DOHH2 (cell line): ENCODE results near the gene POLR2C.

Experiments
- H3F3A ChIP-seq: fragments of 200-600 bp; sonication (generic), shearing (Covaris generic); 2 replicates; pipeline ENCODE4 v1.6.0; 2016; ENCODE audit warnings: antibody characterized with exemption, mild to moderate bottlenecking; ENCODE audit not compliant: control insufficient read depth, insufficient read depth
- H3K27ac ChIP-seq: fragments of 200-600 bp; sonication (generic); 2 replicates; pipeline ENCODE4 v1.5.1; 2014; ENCODE audit warnings: low read depth, mild to moderate bottlenecking, low read length, moderate library complexity
- H3K27me3 ChIP-seq: fragments of 200-600 bp; sonication (generic); 2 replicates; pipeline ENCODE4 v1.6.1; 2014; ENCODE audit warnings: mild to moderate bottlenecking, low read length, mixed read lengths; ENCODE audit not compliant: control insufficient read depth
- H3K36me3 ChIP-seq: fragments of 200-600 bp; sonication (generic); 2 replicates; pipeline ENCODE4 v1.6.1; 2014; ENCODE audit warnings: mild to moderate bottlenecking, low read length, moderate library complexity, mixed read lengths; ENCODE audit not compliant: control insufficient read depth
- H3K4me1 ChIP-seq: fragments of 200-600 bp; sonication (generic); 2 replicates; pipeline ENCODE4 v1.6.1; 2014; ENCODE audit warnings: mild to moderate bottlenecking, low read length, mixed read lengths; ENCODE audit not compliant: control insufficient read depth
- H3K4me2 ChIP-seq: fragments of 200-600 bp; sonication (generic); 2 replicates; pipeline ENCODE4 v1.6.0; 2014; ENCODE audit warnings: mild to moderate bottlenecking, low read length, moderate library complexity
- H3K4me3 ChIP-seq: fragments of 200-600 bp; sonication (generic); 2 replicates; pipeline ENCODE4 v1.5.1; 2014; ENCODE audit warnings: mild to moderate bottlenecking, low read length, mixed read lengths
- H3K79me2 ChIP-seq: fragments of 200-600 bp; sonication (generic); 2 replicates; pipeline ENCODE4 v1.6.1; 2014; ENCODE audit warnings: mild to moderate bottlenecking, low read length, mixed read lengths; ENCODE audit not compliant: control insufficient read depth
- H3K9me2 ChIP-seq: fragments of 200-600 bp; sonication (generic); replicated peaks from 2 replicates; pipeline ENCODE4 v1.6.1; 2014; ENCODE audit warnings: mild to moderate bottlenecking, low read length, mixed read lengths; ENCODE audit not compliant: control insufficient read depth
- H3K9me3 ChIP-seq: fragments of 200-600 bp; sonication (generic); 2 replicates; pipeline ENCODE4 v1.6.1; 2014; ENCODE audit warnings: antibody characterized with exemption, low read length, mixed read lengths; ENCODE audit not compliant: control insufficient read depth, insufficient read depth
- H4K20me1 ChIP-seq: fragments of 200-600 bp; sonication (generic); 2 replicates; pipeline ENCODE4 v1.6.0; 2014; ENCODE audit warnings: low read depth, mild to moderate bottlenecking, antibody characterized with exemption, low read length, moderate library complexity; ENCODE audit not compliant: control insufficient read depth, insufficient read depth
- CTCF ChIP-seq: fragments of 200-600 bp; sonication (generic); IDR thresholded peaks from one replicate; pipeline ENCODE4 v1.5.1; 2014; ENCODE audit warnings: antibody characterized with exemption, mild to moderate bottlenecking, low read depth, low read length; ENCODE audit not compliant: poor library complexity, severe bottlenecking
- EZH2phosphoT487 ChIP-seq: fragments of 200-600 bp; sonication (generic); IDR thresholded peaks from 2 replicates; pipeline ENCODE4 v1.6.1; 2017; ENCODE audit warnings: borderline replicate concordance, mild to moderate bottlenecking, antibody characterized with exemption, low read length, moderate library complexity, mixed read lengths

The POLR2C gene

GRCh38 chr16:57469917-57470470 is 7.5 kb downstream of the POLR2C start:
- Histone ChIP-seq H3K27ac (no peak overlapping the region), H3K9me2 (no peaks in the 10 kb centered on the region), H3K79me2 (no peaks in the 10 kb centered on the region; the same call in 1 of the 2 replicates), H3K4me2 (no peak overlapping the region), H3K36me3 (peaks cover 65% of the 10 kb centered on the region), H3F3A (0 out of 2 replicates have a peak, but pooled peaks cover 2% of the 10 kb centered on the region), H3K27me3 (no peaks in the 10 kb centered on the region), H3K4me1 (peaks cover 4% of the 10 kb centered on the region), H4K20me1 (0 out of 2 replicates have a peak, but pooled peaks cover 2% of the 10 kb centered on the region), H3K4me3 (no peak overlapping the region), H3K9me3 (no peaks in the 10 kb centered on the region)
- TF ChIP-seq CTCF, result no peak
- no peak for TF ChIP-seq EZH2phosphoT487

- H3K4me3 ChIP-seq, result no peak overlapping the region
- H3K4me1 ChIP-seq, result peaks cover 11% of the 10 kb centered on the region
- H3K9me2 ChIP-seq, result no peaks in the 10 kb centered on the region
- no peak overlapping the region for H3K27ac ChIP-seq
- H3K36me3 ChIP-seq, result peaks cover 58% of the 10 kb centered on the region
- H3K27me3 ChIP-seq, result no peaks in the 10 kb centered on the region
- no peaks in the 10 kb centered on the region for H3K79me2 ChIP-seq
- H3F3A ChIP-seq, result 0 out of 2 replicates have a peak, but pooled peaks cover 2% of the 10 kb centered on the region
- no peaks in the 10 kb centered on the region for H3K9me3 ChIP-seq
- H4K20me1 ChIP-seq, result 0 out of 2 replicates have a peak, but pooled peaks cover 2% of the 10 kb centered on the region
- H3K4me2 ChIP-seq, result no peak overlapping the region
- no peak for TF ChIP-seq CTCF
- no peak for TF ChIP-seq EZH2phosphoT487
These were observed 8.2 kb downstream of the POLR2C start for GRCh38 chr16:57470711-57471110.

- Histone ChIP-seq H3K27ac (no peak overlapping the region), H3K27me3 (no peaks in the 10 kb centered on the region)
- TF ChIP-seq EZH2phosphoT487 (no peak), CTCF (no peak)
These were observed 8.7 kb downstream of the POLR2C start for GRCh38 chr16:57471209-57471608.

More at GRCh38 chr16:57471209-57471608, 8.7 kb downstream of the POLR2C start:
- Histone ChIP-seq H4K20me1 (0 out of 2 replicates have a peak, but pooled peaks cover 2% of the 10 kb centered on the region), H3K79me2 (no peaks in the 10 kb centered on the region), H3K4me1 (peaks cover 16% of the 10 kb centered on the region), H3K4me3 (no peak overlapping the region), H3K36me3 (peaks cover 53% of the 10 kb centered on the region), H3K9me3 (no peaks in the 10 kb centered on the region), H3K4me2 (no peak overlapping the region), H3K9me2 (no peaks in the 10 kb centered on the region), H3F3A (0 out of 2 replicates have a peak, but pooled peaks cover 2% of the 10 kb centered on the region)
